Measurements from ENCODE around the gene PKP2. TPM values are rescaled to one million over a fixed set of nuclear protein-coding genes. Genes with fewer than 3 reads are reported as not detected.

PKP2 gene
- total RNA-seq, 1 experiment from 2014 or later: 18.4 TPM

GRCh38 chr12:32756476-32757066, 140.0 kb downstream of the PKP2 start:
- H3K36me3 Mint-ChIP-seq (ENCODE audit: insufficient read depth in 1 of 3, low read depth in 3 of 3): peaks cover 13 to 26% (median 22%) of the 10 kb centered on the region in 3 experiments; a peak in 6 of 7 replicates
- H4K8ac ChIP-seq (replicated peaks; ENCODE audit: insufficient read length, low read depth, low read length): no peak overlapping the region
- no peak overlapping the region for H3K23ac ChIP-seq (ENCODE audit: insufficient read length, low read depth, low read length)
- WGBS (ENCODE audit: extremely low coverage, insufficient read length, low lambda C conversion rate): no CpG with 5 or more reads among the region's 8 CpGs
- no peak for TF ChIP-seq CTCF (conservative IDR thresholded peaks at IDR 0.05)
- H2BK5ac ChIP-seq (ENCODE audit: insufficient read length, low read length): no peak overlapping the region
- no peak overlapping the region for H2AK5ac ChIP-seq (ENCODE audit: insufficient read length, low read length)
- no peak overlapping the region for H3K56ac ChIP-seq (ENCODE audit: insufficient read length, low read depth, low read length)
- H3K4me3 Mint-ChIP-seq: peak overlapping the region; percentile 91 to 94
- H3K27ac ChIP-seq (ENCODE audit: insufficient read length, low read depth, low read length): no peak overlapping the region
- no peaks in the 10 kb centered on the region for H3K9me3 Mint-ChIP-seq
- no peak overlapping the region for H3T11ph ChIP-seq (ENCODE audit: low read length)
- H3K14ac ChIP-seq (ENCODE audit: insufficient read depth, low read length): no peak overlapping the region
- H2BK15ac ChIP-seq (ENCODE audit: low read depth, low read length): no peak overlapping the region
- no peak overlapping the region for H2BK20ac ChIP-seq (ENCODE audit: low read depth, low read length, poor library complexity, severe bottlenecking)
- H3K9me3 ChIP-seq (ENCODE audit: control insufficient read depth, low read depth, low read length): no peaks in the 10 kb centered on the region
- H2AFZ ChIP-seq (ENCODE audit: low read length): no peak overlapping the region
- H3K18ac ChIP-seq (ENCODE audit: insufficient read length, low read depth, low read length): no peak overlapping the region
- no peak overlapping the region for H2BK120ac ChIP-seq (ENCODE audit: low read depth, low read length, poor library complexity, severe bottlenecking)
- no peaks in the 10 kb centered on the region for H3K27me3 ChIP-seq (ENCODE audit: insufficient read depth, low read length)
- DNase-seq: no peak
- H4K20me1 ChIP-seq (ENCODE audit: control insufficient read depth, insufficient read depth, insufficient read length): no peaks in the 10 kb centered on the region
- H3K9ac ChIP-seq (ENCODE audit: extremely low read depth, insufficient read length, low read length): no peak overlapping the region
- H2BK12ac ChIP-seq (ENCODE audit: insufficient read length, low read depth, low read length): no peak overlapping the region
- peak overlapping the region; percentile 43 to 99 (median 97); a peak in 3 of 7 replicates for H3K27ac Mint-ChIP-seq
- no peak overlapping the region for H4K91ac ChIP-seq (ENCODE audit: insufficient read length, low read depth, low read length)
- H3K79me1 ChIP-seq (ENCODE audit: insufficient read depth, low read depth, low read length, poor library complexity, severe bottlenecking): no peaks in the 10 kb centered on the region
- H3K4me1 ChIP-seq (ENCODE audit: insufficient read depth, low read length): peaks cover 2% of the 10 kb centered on the region; the same call in 1 of the 2 replicates
- no peak overlapping the region for H3K4ac ChIP-seq (ENCODE audit: low read depth, low read length)
- peaks cover 9% of the 10 kb centered on the region for H3K23me2 ChIP-seq (ENCODE audit: insufficient read length, low read depth, low read length, poor library complexity, severe bottlenecking)
- H3K4me2 ChIP-seq (ENCODE audit: insufficient read depth, insufficient read length, low read length): peak overlapping the region; percentile 90
- peaks cover 16% of the 10 kb centered on the region in 2 experiments for H3K4me1 Mint-ChIP-seq
- no peak overlapping the region for H4K5ac ChIP-seq (ENCODE audit: insufficient read length, low read depth, low read length)
- H3K79me2 ChIP-seq (ENCODE audit: insufficient read depth, low read length): no peaks in the 10 kb centered on the region
- peaks cover 2% of the 10 kb centered on the region; the same call in 1 of the 2 replicates for H3K27me3 Mint-ChIP-seq (ENCODE audit: low read depth)
